ENCODE measurements around the gene HTRA1. TPM values are rescaled to one million over a fixed set of nuclear protein-coding genes. Genes with fewer than 3 reads are reported as not detected.

Gene HTRA1
- total RNA-seq = 82.4 and 232 TPM in 2 replicates

GRCh38 chr10:122461367-122461728 lies at the start of gene HTRA1:
TSS of gene HTRA1 (plus strand) at chr10:122461553. CDS start at chr10:122461653, 100 bp downstream.

GRCh38 chr10:122454603-122455080 lies 6.7 kb upstream of the HTRA1 start, which contains the start of gene ARMS2:
TSS of gene ARMS2 (plus strand) at chr10:122454653. CDS start at chr10:122454728, 75 bp downstream.

GRCh38 chr10:122560279-122560804 lies 99.0 kb downstream of the HTRA1 start, which contains the start of gene DMBT1:
TSS of gene DMBT1 (plus strand) at chr10:122560754. CDS start at chr10:122560771, 17 bp downstream.

Other genes with a start within 250 kb of the HTRA1 start
- gene BTBD16, start 190.3 kb upstream of the HTRA1 start, total RNA-seq = under 0.01 TPM in 1 of 2 replicates, not detected in the other
- 22.4 and 30.4 TPM in 2 replicates for gene PLEKHA1, start 86.8 kb upstream of the HTRA1 start, total RNA-seq
- gene ARMS2, start 6.9 kb upstream of the HTRA1 start, total RNA-seq = not detected in 2 replicates
- gene DMBT1, start 99.2 kb downstream of the HTRA1 start, total RNA-seq = under 0.01 TPM in 2 replicates
- not detected in 2 replicates for gene C10orf120, start 238.3 kb downstream of the HTRA1 start, total RNA-seq